ENCODE data around the gene MATN1. TPM values are rescaled to one million over a fixed set of nuclear protein-coding genes. Genes with fewer than 3 reads are reported as not detected.

MATN1 gene
- total and polyA plus RNA-seq, 2 experiments from 2014 or later = 0.47 to 3.7 TPM

- peaks cover 22% of the 10 kb centered on the region for H3K27me3 ChIP-seq
- peak overlapping the region; percentile 75 for H3K4me2 ChIP-seq
- WGBS (ENCODE audit: low lambda C conversion rate, missing lambda C conversion rate) = 70% methylated on average over 10 of the region's 10 CpGs
These were observed 37.0 kb downstream of the MATN1 start for GRCh38 chr1:30686236-30686935.

GRCh38 chr1:30685796-30686165 lies 37.6 kb downstream of the MATN1 start:
- H3K79me2 ChIP-seq = no peaks in the 10 kb centered on the region
- H3K4me2 ChIP-seq = peak overlapping the region; percentile 75
- no peak for DNase-seq (ENCODE audit: low spot score)
- WGBS (ENCODE audit: low lambda C conversion rate, missing lambda C conversion rate) = 30% methylated on average over 8 of the region's 11 CpGs
- peak overlapping the region; percentile 25 for H2AFZ ChIP-seq
- H3K9me3 ChIP-seq (ENCODE audit: low read depth) = no peaks in the 10 kb centered on the region
- H3K4me3 ChIP-seq = no peak overlapping the region
- peaks cover 22% of the 10 kb centered on the region for H3K27me3 ChIP-seq
- H3K4me1 ChIP-seq (ENCODE audit: insufficient read depth) = no peaks in the 10 kb centered on the region
- no peaks in the 10 kb centered on the region for H3K36me3 ChIP-seq (replicated peaks; ENCODE audit: insufficient read depth, low read depth)
- H3K9me2 ChIP-seq (replicated peaks; ENCODE audit: insufficient read depth) = no peaks in the 10 kb centered on the region
- H4K20me1 ChIP-seq (ENCODE audit: insufficient read depth, poor library complexity, severe bottlenecking) = no peaks in the 10 kb centered on the region
- TF ChIP-seq EZH2 (IDR thresholded peaks at IDR 0.05; ENCODE audit: borderline replicate concordance) (no peak), EZH2phosphoT487 (IDR thresholded peaks at IDR 0.05; ENCODE audit: low read depth, severe bottlenecking, unreplicated experiment) (no peak), CTCF (IDR thresholded peaks at IDR 0.05; ENCODE audit: poor library complexity) (no peak)
- peak overlapping the region; percentile 73 for H3K27ac ChIP-seq

More at GRCh38 chr1:30686236-30686935, 37.0 kb downstream of the MATN1 start:
- TF ChIP-seq EZH2phosphoT487 (IDR thresholded peaks at IDR 0.05; ENCODE audit: low read depth, severe bottlenecking, unreplicated experiment) = no peak
- TF ChIP-seq EZH2 (IDR thresholded peaks at IDR 0.05; ENCODE audit: borderline replicate concordance) = no peak
- TF ChIP-seq CTCF (IDR thresholded peaks at IDR 0.05; ENCODE audit: poor library complexity) = no peak
- no peaks in the 10 kb centered on the region for H3K36me3 ChIP-seq (replicated peaks; ENCODE audit: insufficient read depth, low read depth)
- H3K9me3 ChIP-seq (ENCODE audit: low read depth) = no peaks in the 10 kb centered on the region
- H4K20me1 ChIP-seq (ENCODE audit: insufficient read depth, poor library complexity, severe bottlenecking) = no peaks in the 10 kb centered on the region
- no peaks in the 10 kb centered on the region for H3K9me2 ChIP-seq (replicated peaks; ENCODE audit: insufficient read depth)
- H3K79me2 ChIP-seq = no peaks in the 10 kb centered on the region
- peak overlapping the region; percentile 73 for H3K27ac ChIP-seq
- H3K4me3 ChIP-seq = no peak overlapping the region
- no peak for DNase-seq (ENCODE audit: low spot score)
- H2AFZ ChIP-seq = no peak overlapping the region
- H3K4me1 ChIP-seq (ENCODE audit: insufficient read depth) = no peaks in the 10 kb centered on the region

GRCh38 chr1:30684881-30685795 lies 38.2 kb downstream of the MATN1 start:
- H3K27ac ChIP-seq = peak overlapping the region; percentile 73
- peak; percentile 94 for DNase-seq (ENCODE audit: low spot score)

More at GRCh38 chr1:30684881-30685795, 38.2 kb downstream of the MATN1 start:
- peak overlapping the region; percentile 63 for H2AFZ ChIP-seq
- WGBS (ENCODE audit: low lambda C conversion rate, missing lambda C conversion rate) = 10% methylated on average over 24 of the region's 56 CpGs
- peaks cover 22% of the 10 kb centered on the region for H3K27me3 ChIP-seq
- no peaks in the 10 kb centered on the region for H3K36me3 ChIP-seq (replicated peaks; ENCODE audit: insufficient read depth, low read depth)
- no peak overlapping the region for H3K4me3 ChIP-seq
- H3K4me2 ChIP-seq = peak overlapping the region; percentile 75
- H4K20me1 ChIP-seq (ENCODE audit: insufficient read depth, poor library complexity, severe bottlenecking) = no peaks in the 10 kb centered on the region
- H3K4me1 ChIP-seq (ENCODE audit: insufficient read depth) = no peaks in the 10 kb centered on the region
- no peaks in the 10 kb centered on the region for H3K79me2 ChIP-seq
- no peaks in the 10 kb centered on the region for H3K9me2 ChIP-seq (replicated peaks; ENCODE audit: insufficient read depth)
- no peak for TF ChIP-seq EZH2phosphoT487 (IDR thresholded peaks at IDR 0.05; ENCODE audit: low read depth, severe bottlenecking, unreplicated experiment)
- TF ChIP-seq CTCF (IDR thresholded peaks at IDR 0.05; ENCODE audit: poor library complexity) = peak; percentile 40
- no peak for TF ChIP-seq EZH2 (IDR thresholded peaks at IDR 0.05; ENCODE audit: borderline replicate concordance)
- no peaks in the 10 kb centered on the region for H3K9me3 ChIP-seq (ENCODE audit: low read depth)
